ENCODE results near the gene MX1.

MX1 gene

GRCh38 chr21:41480086-41480690, 54.1 kb downstream of the MX1 start:
- no peak for DNase-seq (ENCODE audit: low read depth)
- TF ChIP-seq, protein P1, sequence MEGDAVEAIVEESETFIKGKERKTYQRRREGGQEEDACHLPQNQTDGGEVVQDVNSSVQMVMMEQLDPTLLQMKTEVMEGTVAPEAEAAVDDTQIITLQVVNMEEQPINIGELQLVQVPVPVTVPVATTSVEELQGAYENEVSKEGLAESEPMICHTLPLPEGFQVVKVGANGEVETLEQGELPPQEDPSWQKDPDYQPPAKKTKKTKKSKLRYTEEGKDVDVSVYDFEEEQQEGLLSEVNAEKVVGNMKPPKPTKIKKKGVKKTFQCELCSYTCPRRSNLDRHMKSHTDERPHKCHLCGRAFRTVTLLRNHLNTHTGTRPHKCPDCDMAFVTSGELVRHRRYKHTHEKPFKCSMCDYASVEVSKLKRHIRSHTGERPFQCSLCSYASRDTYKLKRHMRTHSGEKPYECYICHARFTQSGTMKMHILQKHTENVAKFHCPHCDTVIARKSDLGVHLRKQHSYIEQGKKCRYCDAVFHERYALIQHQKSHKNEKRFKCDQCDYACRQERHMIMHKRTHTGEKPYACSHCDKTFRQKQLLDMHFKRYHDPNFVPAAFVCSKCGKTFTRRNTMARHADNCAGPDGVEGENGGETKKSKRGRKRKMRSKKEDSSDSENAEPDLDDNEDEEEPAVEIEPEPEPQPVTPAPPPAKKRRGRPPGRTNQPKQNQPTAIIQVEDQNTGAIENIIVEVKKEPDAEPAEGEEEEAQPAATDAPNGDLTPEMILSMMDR (IDR thresholded peaks at IDR 0.05; ENCODE audit: insufficient read depth, low read depth, low read length, missing control alignments), result no peak
- H3K4me3 ChIP-seq (ENCODE audit: low read length), result no peak overlapping the region

DNA sequence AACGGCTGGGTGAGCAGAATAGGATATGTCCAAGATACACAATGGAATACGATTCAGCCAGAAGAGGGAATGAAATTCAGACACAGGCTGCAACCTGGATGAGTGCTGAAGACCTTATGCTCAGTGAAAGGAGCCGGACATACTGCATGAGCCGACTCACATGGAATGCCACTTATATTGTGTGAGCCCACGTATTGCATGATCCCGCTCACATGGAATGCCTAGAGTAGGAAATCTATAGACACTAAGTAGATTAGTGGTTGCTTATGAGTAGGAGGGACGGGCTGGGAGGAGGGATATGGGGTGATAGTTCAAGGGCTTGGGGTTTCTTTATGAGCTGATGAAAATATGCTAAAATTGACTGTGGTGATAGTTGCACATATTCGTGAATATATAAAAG, 55.2 kb downstream of the MX1 start:
- TF ChIP-seq, protein P1 (IDR thresholded peaks at IDR 0.05; ENCODE audit: insufficient read depth, low read depth, low read length, missing control alignments), result no peak
- peak; percentile 48 for DNase-seq (ENCODE audit: low read depth)
- no peak overlapping the region for H3K4me3 ChIP-seq (ENCODE audit: low read length)

DNA sequence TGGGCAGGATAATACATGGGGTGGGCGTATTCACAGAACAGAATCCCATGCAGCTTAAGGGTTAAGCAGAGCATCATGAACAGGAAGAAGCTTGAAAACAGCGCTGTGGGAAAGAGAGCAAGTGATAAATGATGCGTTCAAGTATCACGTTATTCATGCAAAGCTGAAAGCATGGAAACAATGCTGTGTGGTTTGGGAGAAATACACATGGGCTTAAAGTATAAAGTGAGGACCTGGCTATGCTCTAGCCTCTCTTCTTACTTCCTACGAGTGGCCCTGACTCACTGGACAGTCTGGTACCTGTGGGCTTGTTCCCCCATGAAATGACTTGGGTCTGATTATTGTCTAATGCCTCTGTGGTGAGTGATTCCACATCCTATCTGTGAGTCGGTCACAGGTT, 56.3 kb downstream of the MX1 start:
- H3K4me3 ChIP-seq (ENCODE audit: low read length), result no peak overlapping the region
- TF ChIP-seq, protein P1 (IDR thresholded peaks at IDR 0.05; ENCODE audit: insufficient read depth, low read depth, low read length, missing control alignments), result no peak
- DNase-seq (ENCODE audit: low read depth), result no peak

DNA sequence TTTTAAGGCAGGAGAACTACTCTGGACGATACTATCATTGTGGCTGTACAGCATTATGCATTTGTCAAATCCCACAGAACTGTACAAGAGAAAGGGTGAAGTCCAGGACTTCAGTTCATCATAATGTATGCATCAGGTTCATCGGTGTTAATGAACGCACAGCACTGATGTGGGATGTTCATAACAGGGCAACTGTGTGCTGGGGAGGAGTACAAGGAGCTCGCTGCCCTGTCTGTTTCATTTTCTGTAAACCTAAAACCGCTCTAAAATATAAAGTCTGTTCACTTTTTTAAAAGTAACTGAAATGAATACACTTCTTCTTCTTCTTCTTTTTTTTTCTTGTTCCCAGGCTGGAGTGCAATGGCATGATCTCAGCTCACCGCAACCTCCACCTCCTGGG, 56.9 kb downstream of the MX1 start:
- H3K4me3 ChIP-seq (ENCODE audit: low read length), result no peak overlapping the region
- TF ChIP-seq, protein P1 (IDR thresholded peaks at IDR 0.05; ENCODE audit: insufficient read depth, low read depth, low read length, missing control alignments), result no peak

DNA sequence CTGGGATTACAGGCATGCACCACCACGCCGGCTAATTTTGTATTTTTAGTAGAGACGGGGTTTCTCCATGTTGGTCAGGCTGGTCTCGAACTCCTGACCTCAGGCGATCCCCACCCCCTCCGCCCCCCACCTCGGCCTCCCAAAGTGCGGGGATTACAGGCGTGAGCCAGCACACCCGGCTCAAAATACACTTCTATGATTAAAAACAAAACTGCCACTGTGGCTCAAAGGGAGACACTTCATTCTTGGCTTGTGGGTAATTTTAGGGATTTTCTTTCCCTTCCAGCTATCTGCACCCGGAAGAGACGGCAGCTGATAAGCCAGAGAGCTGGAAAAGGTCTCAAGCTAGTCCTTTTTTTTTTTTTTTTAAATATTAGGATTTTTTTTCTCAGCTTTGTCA, 57.4 kb downstream of the MX1 start:
- no peak for DNase-seq (ENCODE audit: low read depth)
- no peak overlapping the region for H3K4me3 ChIP-seq (ENCODE audit: low read length)
- TF ChIP-seq, protein P1 (IDR thresholded peaks at IDR 0.05; ENCODE audit: insufficient read depth, low read depth, low read length, missing control alignments), result no peak

More for the DNA sequence above, 56.9 kb downstream of the MX1 start:
- no peak for DNase-seq (ENCODE audit: low read depth)

DNA sequence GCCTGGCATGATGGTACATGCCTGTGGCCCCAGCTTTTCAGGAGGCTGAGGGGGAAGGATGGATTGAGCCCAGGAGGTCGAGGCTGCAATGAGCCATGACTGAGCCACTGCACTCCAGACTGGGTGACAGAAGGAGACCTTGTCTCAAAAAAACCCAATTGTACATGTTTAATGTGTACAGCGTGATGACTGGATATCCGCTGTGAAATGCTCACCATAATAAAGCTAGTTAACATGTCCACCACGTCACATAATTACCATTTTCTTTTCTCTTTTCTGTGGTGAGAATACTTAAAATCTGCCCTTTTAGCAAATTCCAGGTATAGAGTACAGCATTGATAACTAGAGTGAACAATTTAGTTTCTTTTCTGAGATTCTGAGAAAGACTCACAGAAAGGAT, 57.9 kb downstream of the MX1 start:
- TF ChIP-seq, protein P1 (IDR thresholded peaks at IDR 0.05; ENCODE audit: insufficient read depth, low read depth, low read length, missing control alignments), result no peak
- no peak overlapping the region for H3K4me3 ChIP-seq (ENCODE audit: low read length)
- DNase-seq (ENCODE audit: low read depth), result no peak

GRCh38 chr21:41487082-41487481, 61.0 kb downstream of the MX1 start:
- H3K4me3 ChIP-seq (ENCODE audit: low read length), result no peak overlapping the region
- TF ChIP-seq, protein P1 (IDR thresholded peaks at IDR 0.05; ENCODE audit: insufficient read depth, low read depth, low read length, missing control alignments), result no peak
- DNase-seq (ENCODE audit: low read depth), result no peak

All from epithelial cell of esophagus (primary cell).